Sigmoid colon (tissue), 7 donors: ENCODE measurements around the gene NUDT1. TPM values are rescaled to one million over a fixed set of nuclear protein-coding genes. Genes with fewer than 3 reads are reported as not detected.

Experiments used
- DNase-seq: peaks from one replicate; pipeline ENCODE4 v3.0.0-alpha.2; 2019
- H3K27ac ChIP-seq, 4 donors: fragments of 200-600 bp; sonication (generic); one replicate each; pipeline ENCODE4 v1.5.1; 2016 to 2019; ENCODE audit warnings: mild to moderate bottlenecking in 1 of 4
- H3K27me3 ChIP-seq, 3 donors: fragments of 200-600 bp; sonication (generic); one replicate each; pipeline ENCODE4 v1.5.1; 2019; ENCODE audit warnings: mild to moderate bottlenecking in 1 of 3
- H3K36me3 ChIP-seq, 4 donors: fragments of 200-600 bp; sonication (generic); one replicate each; pipeline ENCODE4 v1.5.1; 2016 to 2019
- H3K4me1 ChIP-seq, 4 donors: fragments of 200-600 bp; sonication (generic); one replicate each; pipeline ENCODE4 v1.5.1; 2017 to 2019
- H3K4me3 ChIP-seq, 4 donors: fragments of 200-600 bp; sonication (generic); one replicate each; pipeline ENCODE4 v1.5.1; 2017 to 2019; ENCODE audit warnings: mild to moderate bottlenecking in 2 of 4, moderate library complexity in 1 of 4
- H3K9me3 ChIP-seq, 4 donors: fragments of 200-600 bp in 3 of 4; sonication (generic) in 3 of 4; one replicate each; pipeline versions ENCODE4 v1.5.1 to v1.6.1; 2013 to 2019
- CTCF ChIP-seq, 4 experiments: fragments of 450-650 bp in 3 of 4; fragments of 200-600 bp in 1 of 4; IDR thresholded peaks; one replicate each; pipeline ENCODE4 v1.5.1; 2016 to 2019; ENCODE audit warnings: antibody characterized with exemption in 4 of 4, mild to moderate bottlenecking in 3 of 4, moderate library complexity in 2 of 4
- EP300 ChIP-seq, 4 donors: sonication (generic); formaldehyde crosslinking; IDR thresholded peaks; one replicate each; pipeline ENCODE4 v1.6.1; 2017; ENCODE audit warnings: antibody characterized with exemption in 4 of 4
- POLR2A ChIP-seq, 2 donors: fragments of 450-650 bp; IDR thresholded peaks; one replicate each; pipeline ENCODE4 v1.6.1; 2016; ENCODE audit warnings: antibody characterized with exemption in 2 of 2, mild to moderate bottlenecking in 2 of 2, moderate library complexity in 2 of 2
- POLR2AphosphoS5 ChIP-seq, 4 donors: sonication (generic); formaldehyde crosslinking; IDR thresholded peaks; one replicate each; pipeline ENCODE4 v1.6.1; 2017; ENCODE audit warnings: antibody characterized with exemption in 4 of 4
- WGBS, 2 donors: extraction: QIAGEN DNeasy Blood & Tissue Kit; methylation state at CpG; one replicate each; pipeline ENCODE4 v1.1.7; 2013; 5-methylcytosine and 5-hydroxymethylcytosine counted together
- intact Hi-C: fragments of 100-400 bp; cut with DNase I; formaldehyde crosslinking; loops from one replicate; pipeline ENCODE4 v1.15.1; 2023
- polyA plus RNA-seq, 3 donors: library from polyadenylated mRNA; stranded (reverse); fragments of 200-250 nt; gene quantifications; one replicate each; pipeline ENCODE4 v1.2.3, GENCODE V29; 2013
- total RNA-seq, 4 donors: library from RNA; depleted of rRNA; stranded (reverse); fragments of >200 nt; gene quantifications; one replicate each; pipeline ENCODE4 v1.1.0, GENCODE V29; 2016
- donor health status: healthy with polysubstance abuse.
- donor health status: Bipolar disorder and iron deficiency.
- donor health status: healthy.

NUDT1 gene
- total and polyA plus RNA-seq, 7 donors = 13.3 to 46.9 (median 27.0) TPM

GRCh38 chr7:2270495-2270894 is 28.5 kb downstream of the NUDT1 start:
- TF ChIP-seq EP300 (IDR thresholded peaks at IDR 0.05) = no peak
- no peak for TF ChIP-seq CTCF (IDR thresholded peaks at IDR 0.05)
- TF ChIP-seq POLR2AphosphoS5 (IDR thresholded peaks at IDR 0.05) = no peak
- TF ChIP-seq POLR2A (IDR thresholded peaks at IDR 0.05) = no peak
- Histone ChIP-seq H3K36me3 (peaks cover 3 to 46% (median 14%) of the 10 kb centered on the region in 4 donors), H3K4me1 (no peaks in the 10 kb centered on the region), H3K27ac (no peak overlapping the region), H3K4me3 (no peak overlapping the region), H3K27me3 (no peaks in the 10 kb centered on the region), H3K9me3 (no peaks in the 10 kb centered on the region)
- 91 to 92% methylated on average over 8 of the region's 8 CpGs for WGBS, 2 donors
- DNase-seq = no peak
- intact Hi-C loops = no loop called here

GRCh38 chr7:2271273-2272026 is 29.4 kb downstream of the NUDT1 start:
- Histone ChIP-seq H3K27ac (no peak overlapping the region), H3K27me3 (no peaks in the 10 kb centered on the region), H3K36me3 (peaks cover 3 to 49% (median 14%) of the 10 kb centered on the region in 4 donors), H3K4me3 (no peak overlapping the region), H3K9me3 (no peaks in the 10 kb centered on the region), H3K4me1 (no peaks in the 10 kb centered on the region)
- 82 to 90% methylated on average over 27 of the region's 27 CpGs for WGBS, 2 donors
- TF ChIP-seq POLR2A (IDR thresholded peaks at IDR 0.05) (no peak), CTCF (IDR thresholded peaks at IDR 0.05) (no peak), EP300 (IDR thresholded peaks at IDR 0.05) (no peak)
- intact Hi-C loops = no loop called here
- no peak for DNase-seq

GRCh38 chr7:2272031-2272430 is 30.0 kb downstream of the NUDT1 start:
- DNase-seq = no peak
- H3K4me3 ChIP-seq = no peak overlapping the region
- peaks cover 3 to 52% (median 14%) of the 10 kb centered on the region in 4 donors for H3K36me3 ChIP-seq
- intact Hi-C loops = no loop called here
- no peak for TF ChIP-seq POLR2AphosphoS5 (IDR thresholded peaks at IDR 0.05)
- no peak for TF ChIP-seq EP300 (IDR thresholded peaks at IDR 0.05)
- no peak for TF ChIP-seq CTCF (IDR thresholded peaks at IDR 0.05)
- no peak for TF ChIP-seq POLR2A (IDR thresholded peaks at IDR 0.05)
- no peak overlapping the region for H3K27ac ChIP-seq
- H3K9me3 ChIP-seq = no peaks in the 10 kb centered on the region
- H3K27me3 ChIP-seq = no peaks in the 10 kb centered on the region
- WGBS, 2 donors = 90 to 92% methylated on average over 9 of the region's 9 CpGs
- H3K4me1 ChIP-seq = no peaks in the 10 kb centered on the region

- Histone ChIP-seq H3K9me3 (no peaks in the 10 kb centered on the region), H3K4me3 (no peak overlapping the region), H3K4me1 (no peaks in the 10 kb centered on the region), H3K27ac (no peak overlapping the region), H3K36me3 (peaks cover 3 to 56% (median 14%) of the 10 kb centered on the region in 4 donors), H3K27me3 (no peaks in the 10 kb centered on the region)
- 96 to 98% methylated on average over 20 of the region's 20 CpGs for WGBS, 2 donors
- intact Hi-C loops = no loop called here
- TF ChIP-seq POLR2AphosphoS5 (IDR thresholded peaks at IDR 0.05) (no peak), POLR2A (IDR thresholded peaks at IDR 0.05) (no peak), CTCF (IDR thresholded peaks at IDR 0.05) (no peak), EP300 (IDR thresholded peaks at IDR 0.05) (no peak)
- DNase-seq = no peak
Observed at GRCh38 chr7:2273866-2274265, 31.8 kb downstream of the NUDT1 start.

- no peak for TF ChIP-seq CTCF (IDR thresholded peaks at IDR 0.05)
- no peak for TF ChIP-seq POLR2A (IDR thresholded peaks at IDR 0.05)
- no peak for TF ChIP-seq EP300 (IDR thresholded peaks at IDR 0.05)
- no peak for TF ChIP-seq POLR2AphosphoS5 (IDR thresholded peaks at IDR 0.05)
- WGBS, 2 donors = 81 to 96% methylated on average over 7 of the region's 7 CpGs
- Histone ChIP-seq H3K4me1 (no peaks in the 10 kb centered on the region), H3K27me3 (no peaks in the 10 kb centered on the region), H3K36me3 (peaks cover 3 to 56% (median 14%) of the 10 kb centered on the region in 4 donors), H3K9me3 (no peaks in the 10 kb centered on the region), H3K27ac (no peak overlapping the region), H3K4me3 (no peak overlapping the region)
- no peak for DNase-seq
- intact Hi-C loops = no loop called here
Observed at GRCh38 chr7:2274666-2275065, 32.6 kb downstream of the NUDT1 start.
